T1000 (cell line): ENCODE measurements around the gene TASP1.

Source experiments
- DNase-seq: peaks from one replicate; lab custom pipeline; 2025; ENCODE audit warnings: mixed read lengths; lab: John Stamatoyannopoulos, UW

The TASP1 gene

DNA sequence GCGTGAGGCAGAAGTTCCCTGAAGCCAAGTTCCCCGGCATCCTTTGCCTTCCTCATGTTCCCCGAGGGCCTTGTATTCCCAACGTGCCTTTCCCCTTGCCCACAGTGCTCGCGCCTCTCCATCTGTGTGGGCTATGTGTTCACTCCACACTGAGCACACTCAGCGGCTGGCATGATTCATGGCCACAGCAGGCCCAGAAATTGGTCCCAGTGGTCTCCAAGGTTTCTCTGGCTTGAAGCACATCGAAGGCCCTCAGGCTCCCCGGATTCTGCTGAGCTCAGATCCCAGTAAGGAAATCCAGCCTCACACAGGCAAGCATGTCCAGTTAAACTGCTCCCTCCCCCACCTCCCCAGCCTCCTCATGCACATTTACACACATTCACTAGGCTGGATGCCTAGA lies 294.1 kb downstream of the TASP1 start:
- DNase-seq = peak; percentile 74

DNA sequence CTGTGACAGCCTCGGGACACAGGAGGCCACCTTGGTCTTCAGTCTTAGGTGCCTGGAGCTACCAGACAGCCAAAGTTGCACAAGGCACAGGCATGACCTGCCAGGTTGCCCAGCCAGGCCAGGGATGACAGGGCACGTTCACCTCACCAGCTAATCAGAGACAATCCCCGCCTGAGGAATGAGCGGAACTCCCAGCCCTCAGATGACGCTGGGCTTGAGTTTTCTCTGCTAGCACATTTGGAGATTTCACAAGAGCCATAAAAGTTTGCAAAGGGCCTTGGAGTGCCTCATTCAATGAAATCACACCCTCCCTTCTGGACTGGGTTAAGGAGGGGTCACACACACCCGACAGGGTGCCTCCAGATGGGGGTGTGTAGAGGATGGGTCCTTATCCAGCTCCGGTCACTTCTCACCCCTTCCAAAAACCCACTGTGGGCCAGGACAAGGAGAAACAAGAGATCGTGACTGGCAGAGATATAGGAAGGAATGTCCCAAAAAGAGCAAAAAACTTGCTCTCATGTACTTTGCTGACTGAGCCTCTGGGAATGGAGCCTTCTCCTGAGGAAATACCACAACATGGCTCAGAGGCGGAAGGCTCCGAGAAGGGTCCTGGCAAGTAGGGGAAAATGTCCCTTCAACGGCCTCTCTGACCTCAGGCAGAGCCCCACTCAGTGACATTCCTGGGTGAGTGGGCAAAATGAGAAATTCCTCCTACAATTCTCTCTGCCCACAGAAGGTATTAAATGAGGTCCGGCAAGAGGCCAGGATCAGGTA lies 296.1 kb downstream of the TASP1 start:
- DNase-seq = no peak

DNA sequence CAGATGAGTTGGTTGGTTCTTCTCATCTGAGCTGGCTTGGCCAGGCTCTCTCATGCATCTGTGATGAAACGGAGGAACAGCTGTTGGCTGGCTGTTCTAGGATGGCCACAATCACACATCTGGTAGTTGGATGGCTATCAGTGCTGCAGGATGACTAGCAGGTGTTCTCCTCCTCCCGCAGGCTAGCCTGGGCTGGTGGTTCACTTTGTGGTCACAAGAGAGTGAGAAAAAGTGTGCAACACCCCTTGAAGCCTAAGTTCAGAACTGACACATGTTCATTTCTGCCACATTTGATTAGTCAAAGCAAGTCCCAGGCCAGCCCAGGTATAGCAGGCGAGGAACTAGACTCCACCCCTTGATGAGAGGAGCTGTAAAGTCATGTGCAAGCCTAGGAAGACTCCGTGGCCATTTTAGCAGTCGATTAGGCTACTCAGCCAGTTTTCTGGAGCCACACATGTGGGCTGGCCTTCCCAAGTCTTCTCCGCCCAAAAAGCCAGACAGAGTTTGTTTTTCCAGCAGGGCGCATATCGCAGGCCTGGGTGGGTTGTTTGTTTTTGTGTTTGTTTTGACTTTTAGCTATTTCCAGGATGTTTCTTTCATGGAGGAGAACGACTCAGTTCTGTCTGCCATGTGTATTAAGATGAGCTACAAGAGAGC lies 296.9 kb downstream of the TASP1 start:
- no peak for DNase-seq

DNA sequence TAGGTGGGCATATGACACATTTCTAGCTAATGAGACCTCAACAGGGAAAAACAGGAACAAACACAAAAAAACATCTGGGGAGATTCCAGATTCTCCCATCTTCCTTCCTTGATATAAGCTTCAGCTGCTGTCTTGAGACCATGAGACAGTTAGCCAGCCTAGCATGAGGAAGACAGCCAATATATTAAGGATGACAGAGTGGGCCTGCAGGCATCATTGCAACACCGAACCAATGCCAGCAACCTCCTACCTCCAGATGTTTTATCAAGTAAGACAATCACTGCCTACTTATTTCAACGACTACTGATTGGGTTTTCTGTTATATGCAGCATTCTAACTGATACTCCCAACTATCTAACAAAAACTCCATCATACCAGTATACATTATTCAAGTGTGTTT lies 298.6 kb downstream of the TASP1 start:
- DNase-seq = no peak
